Psoas muscle (tissue), 8 donors: ENCODE data around the gene DOCK3. TPM values are rescaled to one million over a fixed set of nuclear protein-coding genes. Genes with fewer than 3 reads are reported as not detected.
"Not testable (repeated sequence)": the region's sequence is repeated elsewhere in the genome, so short reads cannot be mapped to it uniquely, and the experiment has no call there.

ENCODE experiments used
- ATAC-seq, 4 donors: fragments of 200-7000 bp; cut with Tn5 transposase; one replicate each; pipeline ENCODE4 v1.9.1; 2020; ENCODE audit warnings: moderate library complexity in 3 of 4, mild to moderate bottlenecking in 2 of 4
- DNase-seq, 2 donors: peaks; one replicate each; pipeline ENCODE4 v3.0.0-alpha.2; 2020
- H3K27ac ChIP-seq: fragments of 200-600 bp; one replicate; pipeline ENCODE4 v1.8.0; 2022
- H3K27me3 ChIP-seq, 3 donors: fragments of 200-600 bp in 1 of 3; one replicate each; pipeline versions ENCODE4 v1.6.1 to v1.8.0; 2013 to 2022; ENCODE audit warnings: low read length in 2 of 3, mild to moderate bottlenecking in 2 of 3, moderate library complexity in 1 of 3; ENCODE audit not compliant: insufficient read depth in 3 of 3
- H3K36me3 ChIP-seq, 2 donors: fragments of 200-600 bp in 1 of 2; one replicate each; pipeline versions ENCODE4 v1.6.1 to v1.8.0; 2013 to 2022; ENCODE audit warnings: low read depth in 1 of 2, mild to moderate bottlenecking in 1 of 2, moderate library complexity in 1 of 2; ENCODE audit not compliant: insufficient read depth in 1 of 2
- H3K4me1 ChIP-seq: fragments of 200-600 bp; one replicate; pipeline ENCODE4 v1.8.0; 2022
- H3K4me3 ChIP-seq: fragments of 200-600 bp; one replicate; pipeline ENCODE4 v1.8.0; 2022; ENCODE audit warnings: mild to moderate bottlenecking
- H3K9me3 ChIP-seq: fragments of 200-600 bp; one replicate; pipeline ENCODE4 v1.8.0; 2022
- CTCF ChIP-seq: fragments of 200-600 bp; IDR thresholded peaks from one replicate; pipeline ENCODE4 v1.8.0; 2022; ENCODE audit warnings: antibody characterized with exemption
- WGBS, 3 donors: extraction: QIAGEN DNeasy Blood & Tissue Kit; methylation state at CpG; one replicate each; pipeline versions ENCODE4 v1.1.6 to v1.1.7; 2013; 5-methylcytosine and 5-hydroxymethylcytosine counted together
- intact Hi-C, 2 donors: fragments of 100-400 bp; cut with DNase I; formaldehyde crosslinking; loops; one replicate each; pipeline versions ENCODE4 v1.11.0 to v1.14.2; 2022
- polyA plus RNA-seq, 3 donors: library from polyadenylated mRNA; stranded (reverse); fragments of 200-250 nt; gene quantifications; one replicate each; pipeline ENCODE4 v1.2.3, GENCODE V29; 2013
- total RNA-seq, 4 donors: library from RNA; stranded (reverse); fragmentation: NEBNext Ultra II Directional in 2 of 4; extraction: Animal tissue kit (Norgen Biotek cat#: 25700) in 2 of 4; gene quantifications; one replicate each; pipeline versions ENCODE4 v1.2.1 to v1.2.4, GENCODE V29; 2021 to 2023
- donor health status: healthy with polysubstance abuse.
- donor health status: DM: no; HTN: no; CAD: no; lungs with moderate emphysema.
- donor health status: Bipolar disorder and iron deficiency.
- donor health status: healthy.
- donor health status: DM: yes; HTN: yes; CAD: no.
- donor health status: DM: no; HTN: no; CAD: no.
- donor health status: DM: no; HTN: no; CAD: no.
- donor health status: DM: yes; HTN: yes; CAD: no.

The DOCK3 gene
- total and polyA plus RNA-seq, 7 donors: 0.01 to 0.91 (median 0.87) TPM

GRCh38 chr3:50971487-50971924, 296.8 kb downstream of the DOCK3 start:
- intact Hi-C loops: loop anchor here in 1 of 2 donors (5.0 kb wide), 1 partner anchor 401 kb away; no protein-coding TSS in a partner anchor
- 10 to 16% (median 13%) methylated on average over 3 of the region's 3 CpGs for WGBS, 3 donors
- Histone ChIP-seq H3K4me1 (no peaks in the 10 kb centered on the region), H3K36me3 (no peaks in the 10 kb centered on the region), H3K27me3 (no peaks in the 10 kb centered on the region), H3K4me3 (no peak overlapping the region), H3K9me3 (peaks cover 7% of the 10 kb centered on the region), H3K27ac (no peak overlapping the region)
- ATAC-seq: no peak
- TF ChIP-seq CTCF: peak; percentile 57
- DNase-seq: no peak

- DNase-seq (no peak), ATAC-seq (no peak)
- Histone ChIP-seq H3K4me1 (no peaks in the 10 kb centered on the region), H3K36me3 (no peaks in the 10 kb centered on the region), H3K9me3 (peaks cover 7% of the 10 kb centered on the region), H3K4me3 (no peak overlapping the region), H3K27me3 (no peaks in the 10 kb centered on the region), H3K27ac (no peak overlapping the region)
- 86 to 96% (median 91%) methylated on average over 2 of the region's 2 CpGs for WGBS, 3 donors
- intact Hi-C loops: loop anchor here in 1 of 2 donors (5.0 kb wide), 1 partner anchor 400 kb away; no protein-coding TSS in a partner anchor
- no peak for TF ChIP-seq CTCF
These were observed 297.3 kb downstream of the DOCK3 start for GRCh38 chr3:50972029-50972428.

GRCh38 chr3:50978586-50978985, 303.9 kb downstream of the DOCK3 start:
- H3K4me3 ChIP-seq, ATAC-seq, H3K27ac ChIP-seq, DNase-seq, intact Hi-C loops, H3K4me1 ChIP-seq, H3K9me3 ChIP-seq, H3K36me3 ChIP-seq, H3K27me3 ChIP-seq: not testable (repeated sequence)
- 82 to 90% (median 83%) methylated on average over 11 to 18 of the region's 18 CpGs for WGBS, 3 donors

- DNase-seq: no peak
- intact Hi-C loops: no loop called here
- no peaks in the 10 kb centered on the region for H3K4me1 ChIP-seq
- no peak overlapping the region for H3K4me3 ChIP-seq
- ATAC-seq: no peak
- no peaks in the 10 kb centered on the region for H3K9me3 ChIP-seq
- no peak overlapping the region for H3K27ac ChIP-seq
- 85 to 93% (median 92%) methylated on average over 8 to 13 of the region's 15 CpGs for WGBS, 3 donors
- no peaks in the 10 kb centered on the region for H3K27me3 ChIP-seq
- TF ChIP-seq CTCF: no peak
- H3K36me3 ChIP-seq: no peaks in the 10 kb centered on the region
These were observed 304.4 kb downstream of the DOCK3 start for GRCh38 chr3:50978991-50979667.

DNA sequence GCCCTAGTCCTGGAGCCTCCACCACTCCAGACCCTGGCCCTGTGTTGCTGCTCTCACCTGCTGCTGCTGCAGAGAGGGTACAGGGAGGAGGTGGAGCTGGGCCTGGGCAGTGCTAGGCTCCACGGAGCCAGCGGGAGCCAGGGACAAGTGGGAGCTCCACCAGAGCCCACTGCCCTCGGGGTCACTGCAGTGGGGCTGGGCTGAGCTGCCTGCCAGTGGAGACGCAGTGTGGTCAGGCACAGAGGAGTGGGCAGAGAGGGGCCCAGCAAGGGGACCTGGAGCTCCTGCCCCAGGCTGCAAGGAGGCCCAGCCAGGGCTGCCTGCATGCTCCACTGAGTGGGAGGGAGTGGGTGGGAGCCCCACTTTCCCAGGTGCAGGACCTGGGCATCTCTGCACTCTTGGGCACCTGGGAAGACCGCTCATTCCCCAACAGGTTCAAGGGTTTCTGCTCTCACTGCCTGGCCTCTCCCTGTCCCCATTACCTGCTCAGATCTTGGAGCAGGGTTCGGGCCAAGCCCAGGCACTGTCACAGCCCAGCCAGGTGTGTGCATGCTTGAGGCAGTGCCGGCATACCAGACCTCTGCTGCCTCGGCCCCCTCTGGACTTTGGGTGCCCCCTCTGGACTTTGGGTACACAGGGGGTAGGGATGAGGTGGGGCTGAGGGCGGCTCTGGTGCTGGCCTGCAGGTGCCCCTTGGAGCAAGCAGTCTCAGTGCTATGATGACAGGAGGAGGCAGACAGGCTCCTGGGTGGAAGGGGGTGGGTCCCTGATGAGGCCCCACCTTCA, 308.0 kb downstream of the DOCK3 start:
- Histone ChIP-seq H3K27ac (no peak overlapping the region), H3K4me3 (no peak overlapping the region), H3K9me3 (no peaks in the 10 kb centered on the region), H3K4me1 (no peaks in the 10 kb centered on the region), H3K36me3 (no peaks in the 10 kb centered on the region), H3K27me3 (no peaks in the 10 kb centered on the region)
- TF ChIP-seq CTCF: no peak
- 82 to 91% (median 88%) methylated on average over 8 to 9 of the region's 9 CpGs for whole genome bisulfite sequencing, 3 donors
- DNase-seq (no peak), ATAC-seq (no peak)
- intact Hi-C loops: no loop called here
